Measurements from ENCODE around the gene NIM1K.
"Not testable (repeated sequence)": the region's sequence is repeated elsewhere in the genome, so short reads cannot be mapped to it uniquely, and the experiment has no call there.

Gene NIM1K

DNA sequence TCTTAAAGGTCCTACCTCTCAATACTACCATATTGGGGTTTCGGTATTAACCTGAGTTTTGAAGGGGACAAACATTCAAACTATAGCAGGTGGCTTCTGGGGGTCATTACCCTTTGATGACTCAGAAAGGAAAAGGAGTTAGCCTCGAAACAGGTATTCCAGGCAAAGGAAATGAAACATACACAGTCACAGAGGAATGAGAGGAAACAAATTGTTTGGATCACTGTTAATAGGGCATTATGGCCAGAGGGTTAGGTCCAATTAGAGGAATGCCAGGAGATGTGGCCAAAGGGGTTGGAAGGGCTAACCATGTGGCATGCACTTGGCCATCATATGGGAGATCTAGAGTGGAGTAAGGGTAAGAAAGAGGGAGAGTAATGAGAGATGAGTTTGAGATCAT lies 23.9 kb upstream of the NIM1K start:
- no peak for TF ChIP-seq ZFX (IDR thresholded peaks at IDR 0.05; ENCODE audit: borderline replicate concordance)
- TF ChIP-seq, protein P1, sequence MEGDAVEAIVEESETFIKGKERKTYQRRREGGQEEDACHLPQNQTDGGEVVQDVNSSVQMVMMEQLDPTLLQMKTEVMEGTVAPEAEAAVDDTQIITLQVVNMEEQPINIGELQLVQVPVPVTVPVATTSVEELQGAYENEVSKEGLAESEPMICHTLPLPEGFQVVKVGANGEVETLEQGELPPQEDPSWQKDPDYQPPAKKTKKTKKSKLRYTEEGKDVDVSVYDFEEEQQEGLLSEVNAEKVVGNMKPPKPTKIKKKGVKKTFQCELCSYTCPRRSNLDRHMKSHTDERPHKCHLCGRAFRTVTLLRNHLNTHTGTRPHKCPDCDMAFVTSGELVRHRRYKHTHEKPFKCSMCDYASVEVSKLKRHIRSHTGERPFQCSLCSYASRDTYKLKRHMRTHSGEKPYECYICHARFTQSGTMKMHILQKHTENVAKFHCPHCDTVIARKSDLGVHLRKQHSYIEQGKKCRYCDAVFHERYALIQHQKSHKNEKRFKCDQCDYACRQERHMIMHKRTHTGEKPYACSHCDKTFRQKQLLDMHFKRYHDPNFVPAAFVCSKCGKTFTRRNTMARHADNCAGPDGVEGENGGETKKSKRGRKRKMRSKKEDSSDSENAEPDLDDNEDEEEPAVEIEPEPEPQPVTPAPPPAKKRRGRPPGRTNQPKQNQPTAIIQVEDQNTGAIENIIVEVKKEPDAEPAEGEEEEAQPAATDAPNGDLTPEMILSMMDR (IDR thresholded peaks at IDR 0.05): no peak
- H3K27ac ChIP-seq: no peak overlapping the region

DNA sequence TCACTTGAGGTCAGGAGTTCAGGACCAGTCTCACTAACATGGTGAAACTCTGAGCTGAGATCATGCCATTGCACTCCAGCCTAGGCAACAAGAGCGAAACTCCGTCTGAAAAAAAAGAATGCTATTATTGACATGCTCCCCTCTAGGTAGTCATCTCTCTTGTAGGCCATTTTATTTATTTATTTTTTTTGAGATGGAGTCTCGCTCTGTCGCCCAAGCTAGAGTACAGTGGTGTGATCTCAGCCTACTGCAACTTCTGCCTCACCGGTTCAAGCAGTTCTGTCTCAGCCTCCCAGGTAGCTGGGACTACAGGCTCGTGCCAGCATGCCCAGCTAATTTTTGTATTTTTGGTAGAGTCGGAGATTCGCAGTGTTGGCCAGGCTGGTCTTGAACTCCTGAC lies 20.6 kb upstream of the NIM1K start:
- no peak overlapping the region for H3K27ac ChIP-seq
- no peak for TF ChIP-seq ZFX (IDR thresholded peaks at IDR 0.05; ENCODE audit: borderline replicate concordance)
- TF ChIP-seq, protein P1 (IDR thresholded peaks at IDR 0.05): no peak

DNA sequence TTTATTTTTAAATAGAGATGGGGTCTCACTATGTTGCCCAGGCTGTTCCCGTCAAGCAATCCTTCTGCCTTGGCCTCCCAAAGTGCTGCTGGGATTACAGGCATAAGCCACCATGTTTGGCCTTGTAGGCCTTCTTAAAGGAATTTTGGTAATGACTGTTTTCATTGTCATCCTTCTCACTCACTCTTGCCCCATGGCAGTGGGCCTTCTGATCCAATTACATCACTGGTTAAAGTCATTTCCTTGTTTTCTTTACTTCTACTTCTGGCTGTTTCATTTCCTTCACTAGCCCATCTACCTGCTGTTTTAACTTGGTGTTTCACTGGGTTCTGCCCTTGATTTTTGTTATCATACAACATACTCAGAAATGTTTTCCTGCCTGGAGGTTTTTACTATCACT lies 20.1 kb upstream of the NIM1K start:
- H3K27ac ChIP-seq: no peak overlapping the region
- TF ChIP-seq, protein P1 (IDR thresholded peaks at IDR 0.05): no peak

DNA sequence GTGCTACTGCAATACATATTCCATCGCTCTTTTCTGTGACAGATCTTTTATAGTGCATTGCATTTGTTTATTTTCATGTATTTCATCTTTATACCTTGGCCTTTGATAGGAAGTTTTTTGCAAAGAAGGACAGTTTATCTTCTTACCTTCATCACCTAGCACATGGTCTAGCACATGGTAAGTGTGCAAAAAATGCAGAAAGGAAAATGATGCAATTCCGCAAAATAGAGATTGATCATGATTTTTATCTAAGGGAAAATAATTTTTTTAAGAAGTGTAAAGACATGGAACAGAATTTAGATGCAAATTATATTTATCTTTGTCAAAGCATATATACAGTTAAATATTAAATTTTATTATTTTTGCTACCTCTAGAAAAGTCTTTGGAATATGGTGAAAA lies 19.2 kb upstream of the NIM1K start:
- H3K27ac ChIP-seq: no peak overlapping the region
- TF ChIP-seq, protein P1 (IDR thresholded peaks at IDR 0.05): no peak
- TF ChIP-seq ZFX (IDR thresholded peaks at IDR 0.05; ENCODE audit: borderline replicate concordance): no peak

DNA sequence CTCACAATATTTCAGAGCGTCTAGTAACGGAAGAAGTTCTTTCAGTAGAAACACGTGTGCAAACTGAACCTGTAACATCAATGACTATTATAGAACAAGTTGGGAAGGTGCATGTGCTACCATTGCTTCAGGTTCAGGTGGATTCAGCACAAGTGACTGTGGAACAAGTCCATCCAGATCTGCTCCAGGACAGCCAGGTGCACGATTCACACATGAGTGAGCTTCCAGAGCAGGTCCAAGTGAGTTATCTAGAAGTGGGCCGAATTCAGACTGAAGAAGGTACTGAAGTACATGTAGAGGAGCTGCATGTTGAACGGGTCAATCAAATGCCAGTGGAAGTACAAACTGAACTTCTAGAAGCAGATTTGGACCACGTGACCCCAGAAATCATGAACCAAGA lies 17.4 kb upstream of the NIM1K start:
- TF ChIP-seq, protein P1 (IDR thresholded peaks at IDR 0.05): no peak
- H3K27ac ChIP-seq: no peak overlapping the region

DNA sequence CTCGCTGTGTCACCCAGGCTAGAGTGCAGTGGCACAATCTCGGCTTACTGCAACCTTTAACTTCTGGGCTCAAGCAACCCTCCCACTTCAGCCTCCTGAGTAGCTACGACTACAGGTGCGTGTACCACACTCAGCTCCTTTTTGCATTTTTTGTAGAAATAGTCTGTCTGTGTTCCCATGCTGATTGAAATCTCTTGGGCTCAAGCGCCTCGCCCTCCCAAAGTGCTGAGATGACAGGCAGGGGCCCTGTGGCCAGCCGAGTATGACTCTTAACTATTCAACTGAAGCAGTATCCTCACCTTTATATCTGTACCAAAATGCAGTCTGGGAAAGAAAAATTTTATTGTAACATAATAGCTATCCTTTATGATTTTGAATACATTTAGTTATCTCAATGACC lies 12.2 kb upstream of the NIM1K start:
- H3K27ac ChIP-seq: no peak overlapping the region
- TF ChIP-seq ZFX (IDR thresholded peaks at IDR 0.05; ENCODE audit: borderline replicate concordance): no peak
- TF ChIP-seq, protein P1 (IDR thresholded peaks at IDR 0.05): no peak

DNA sequence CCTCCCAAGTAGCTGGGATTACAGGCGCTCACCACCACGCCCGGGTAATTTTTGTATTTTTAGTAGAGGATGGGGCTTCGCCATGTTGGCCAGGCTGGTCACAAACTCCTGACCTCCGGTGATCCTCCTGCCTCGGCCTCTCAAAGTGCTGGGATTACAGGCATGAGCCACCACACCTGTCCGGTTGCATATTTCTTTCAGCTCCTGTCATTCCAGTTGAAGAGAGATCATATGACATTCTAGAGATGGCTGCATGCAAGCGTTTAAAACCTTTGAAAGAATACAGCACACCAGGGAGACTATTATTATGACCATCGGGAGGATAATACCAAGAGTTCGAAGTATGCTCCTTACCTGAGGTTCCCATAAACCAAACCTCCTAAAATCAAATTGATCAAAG lies 9.6 kb upstream of the NIM1K start:
- no peak for TF ChIP-seq ZFX (IDR thresholded peaks at IDR 0.05; ENCODE audit: borderline replicate concordance)
- TF ChIP-seq, protein P1 (IDR thresholded peaks at IDR 0.05): no peak
- no peak overlapping the region for H3K27ac ChIP-seq

DNA sequence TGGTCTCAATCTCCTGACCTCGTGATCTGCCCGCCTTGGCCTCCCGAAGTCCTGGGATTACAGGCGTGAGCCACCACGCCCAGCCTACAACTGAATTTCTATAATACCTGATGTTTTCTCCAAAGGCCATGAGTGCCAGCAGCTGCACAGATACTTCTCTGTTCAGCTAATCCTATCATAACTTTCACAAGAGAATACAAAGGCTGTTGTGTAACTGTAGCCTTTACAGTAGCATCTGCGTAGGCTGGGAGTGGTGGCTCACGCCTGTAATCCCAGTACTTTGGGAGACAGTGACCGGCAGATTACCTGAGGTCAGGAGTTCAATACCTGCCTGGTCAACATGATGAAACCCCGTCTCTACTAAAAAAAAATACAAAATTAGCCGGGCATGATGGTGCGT lies 8.9 kb upstream of the NIM1K start:
- not testable (repeated sequence) for H3K27ac ChIP-seq
